Calu3 (cell line): ENCODE measurements around the gene B3GALT5. TPM values are rescaled to one million over a fixed set of nuclear protein-coding genes. Genes with fewer than 3 reads are reported as not detected.

Experiments
- BruUV-seq: library from RNA; stranded (reverse); fragments of 400-500 nt; replicated peaks from 2 replicates; lab custom pipeline; 2021; lab: Mats Ljungman, UMichigan
- CTCF ChIA-PET: fragments of 300-600 bp; sonication (Branson Sonifier 250); formaldehyde crosslinking; loops from one replicate; lab custom pipeline; 2022; ENCODE audit warnings: antibody characterized with exemption; lab: Charles Lee
- DNase-seq: peaks from one replicate; pipeline ENCODE4 v3.0.0; 2022
- H3K27ac Mint-ChIP-seq: one replicate; pipeline ENCODE4 v1.8.0; 2022; ENCODE audit warnings: mixed read lengths; ENCODE audit not compliant: unreplicated experiment
- H3K27me3 Mint-ChIP-seq: one replicate; pipeline ENCODE4 v1.8.0; 2022; ENCODE audit warnings: mixed read lengths; ENCODE audit not compliant: unreplicated experiment
- H3K36me3 Mint-ChIP-seq: one replicate; pipeline ENCODE4 v1.8.0; 2022; ENCODE audit warnings: mild to moderate bottlenecking, moderate library complexity, mixed read lengths; ENCODE audit not compliant: insufficient read depth, unreplicated experiment
- H3K4me1 Mint-ChIP-seq: one replicate; pipeline ENCODE4 v1.8.0; 2022; ENCODE audit warnings: mild to moderate bottlenecking, low read depth, mixed read lengths; ENCODE audit not compliant: unreplicated experiment
- H3K4me3 Mint-ChIP-seq: one replicate; pipeline ENCODE4 v1.8.0; 2022; ENCODE audit warnings: mild to moderate bottlenecking, low read depth, moderate library complexity, mixed read lengths; ENCODE audit not compliant: unreplicated experiment
- H3K9me3 Mint-ChIP-seq: one replicate; pipeline ENCODE4 v1.8.0; 2022; ENCODE audit warnings: low read depth, mixed read lengths; ENCODE audit not compliant: unreplicated experiment
- intact Hi-C: fragments of 100-400 bp; cut with micrococcal nuclease; formaldehyde crosslinking; loops from one replicate; pipeline ENCODE4 v1.10.0; 2022; ENCODE audit not compliant: unreplicated experiment
- total RNA-seq: library from RNA; stranded (reverse); gene quantifications from 2 replicates; pipeline ENCODE4 v1.2.3, GENCODE V29; 2022
- TF ChIP-seq, protein P1 (sequence below): fragments of 200-600 bp; IDR thresholded peaks from one replicate; pipeline ENCODE4 v1.8.0; 2022; ENCODE audit warnings: antibody characterized with exemption; ENCODE audit not compliant: unreplicated experiment

The B3GALT5 gene
- total RNA-seq, 1 experiment from 2014 or later: 40.8 TPM

DNA sequence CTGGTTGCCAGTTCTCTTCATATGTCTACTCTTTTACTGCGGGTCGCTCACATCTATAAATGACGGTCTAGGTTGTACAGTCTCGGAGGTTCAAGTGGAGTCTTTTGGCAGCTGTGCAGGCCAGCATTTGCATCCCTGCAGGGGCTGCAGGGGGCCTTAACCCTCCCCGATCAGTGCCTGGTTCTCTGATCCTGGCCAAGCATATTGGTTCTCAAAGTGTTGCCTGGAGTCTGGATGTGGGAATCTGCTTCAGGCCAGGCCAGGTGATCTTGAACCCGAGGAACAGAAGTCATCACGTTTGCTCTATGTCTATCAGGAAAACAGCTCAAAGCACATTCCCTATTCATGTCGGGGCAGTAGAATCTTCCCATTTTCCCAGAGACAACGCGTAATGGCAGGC is 21.8 kb downstream of the B3GALT5 start:
- H3K36me3 Mint-ChIP-seq: peaks cover 26% of the 10 kb centered on the region
- peak overlapping the region; percentile 100 for H3K27ac Mint-ChIP-seq
- BruUV-seq: no TSS peak
- peak overlapping the region; percentile 47 for H3K4me3 Mint-ChIP-seq
- DNase-seq: no peak
- H3K27me3 Mint-ChIP-seq: no peaks in the 10 kb centered on the region
- H3K9me3 Mint-ChIP-seq: peaks cover 2% of the 10 kb centered on the region
- TF ChIP-seq, protein P1, sequence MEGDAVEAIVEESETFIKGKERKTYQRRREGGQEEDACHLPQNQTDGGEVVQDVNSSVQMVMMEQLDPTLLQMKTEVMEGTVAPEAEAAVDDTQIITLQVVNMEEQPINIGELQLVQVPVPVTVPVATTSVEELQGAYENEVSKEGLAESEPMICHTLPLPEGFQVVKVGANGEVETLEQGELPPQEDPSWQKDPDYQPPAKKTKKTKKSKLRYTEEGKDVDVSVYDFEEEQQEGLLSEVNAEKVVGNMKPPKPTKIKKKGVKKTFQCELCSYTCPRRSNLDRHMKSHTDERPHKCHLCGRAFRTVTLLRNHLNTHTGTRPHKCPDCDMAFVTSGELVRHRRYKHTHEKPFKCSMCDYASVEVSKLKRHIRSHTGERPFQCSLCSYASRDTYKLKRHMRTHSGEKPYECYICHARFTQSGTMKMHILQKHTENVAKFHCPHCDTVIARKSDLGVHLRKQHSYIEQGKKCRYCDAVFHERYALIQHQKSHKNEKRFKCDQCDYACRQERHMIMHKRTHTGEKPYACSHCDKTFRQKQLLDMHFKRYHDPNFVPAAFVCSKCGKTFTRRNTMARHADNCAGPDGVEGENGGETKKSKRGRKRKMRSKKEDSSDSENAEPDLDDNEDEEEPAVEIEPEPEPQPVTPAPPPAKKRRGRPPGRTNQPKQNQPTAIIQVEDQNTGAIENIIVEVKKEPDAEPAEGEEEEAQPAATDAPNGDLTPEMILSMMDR: no peak
- peaks cover 95% of the 10 kb centered on the region for H3K4me1 Mint-ChIP-seq
- CTCF ChIA-PET: interaction anchor here (1.9 kb wide), 1 partner anchor 26 kb away, joined by 6 read pairs; no protein-coding TSS in a partner anchor
- intact Hi-C loops: loop anchor here (5.0 kb wide), 2 partner anchors 33 to 97 kb away; no protein-coding TSS in a partner anchor

DNA sequence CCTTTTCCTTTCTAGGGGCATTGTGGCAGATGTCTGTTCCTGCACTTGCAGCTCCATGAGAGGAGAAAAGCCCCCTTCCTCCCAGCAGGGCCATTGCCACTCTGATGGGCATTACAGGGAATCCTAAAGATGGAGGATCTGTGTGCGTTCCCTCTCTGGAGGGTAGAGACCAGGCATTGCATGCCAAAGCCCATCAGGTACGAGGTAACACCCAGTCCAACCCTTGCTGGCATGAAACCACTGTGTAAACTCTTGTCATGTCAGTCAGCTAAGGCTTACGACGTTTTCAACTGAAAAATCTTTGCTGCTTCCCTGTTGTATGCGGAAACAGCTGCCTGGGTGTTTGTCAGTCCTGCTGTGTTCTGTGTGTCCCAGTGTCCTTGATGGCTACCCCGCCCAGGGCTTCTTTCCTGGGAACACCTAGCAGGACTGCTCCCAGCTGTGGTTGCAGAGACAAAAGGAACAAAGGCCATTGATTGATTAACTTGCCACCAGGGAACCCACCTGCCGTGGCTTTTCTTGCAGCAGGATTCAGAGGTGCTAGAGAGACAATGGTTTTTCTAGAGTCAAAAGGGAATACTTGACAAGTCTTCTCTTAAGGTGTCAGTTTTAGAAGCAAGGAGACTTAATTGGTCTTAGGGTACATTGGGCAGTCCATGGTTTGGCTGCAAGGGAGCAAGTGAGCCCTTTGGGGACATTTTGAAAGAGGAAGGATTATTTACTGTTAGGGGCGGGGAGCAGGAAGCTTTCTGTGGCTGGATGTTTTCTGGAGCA is 24.6 kb downstream of the B3GALT5 start:
- Mint-ChIP-seq H3K27ac (peak overlapping the region; percentile 30), H3K4me1 (peaks cover 74% of the 10 kb centered on the region), H3K9me3 (peaks cover 2% of the 10 kb centered on the region), H3K36me3 (peaks cover 21% of the 10 kb centered on the region), H3K4me3 (no peak overlapping the region), H3K27me3 (no peaks in the 10 kb centered on the region)
- intact Hi-C loops: no loop called here
- TF ChIP-seq, protein P1: no peak
- no peak for DNase-seq
- CTCF ChIA-PET: no interaction called here
- BruUV-seq: no TSS peak

DNA sequence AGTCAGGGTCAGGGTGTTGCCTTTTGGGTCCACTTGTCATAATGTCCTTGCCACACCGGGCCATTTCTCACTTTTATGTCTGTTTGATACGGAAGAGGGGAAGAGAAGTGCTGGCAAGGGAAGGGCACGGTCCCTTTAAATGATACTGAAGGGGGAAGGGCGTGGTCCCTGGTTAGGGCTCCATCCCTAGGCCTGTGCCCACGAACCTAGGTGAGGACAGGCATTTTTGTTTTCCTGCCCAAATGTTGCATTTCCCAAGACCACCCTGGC is 25.2 kb downstream of the B3GALT5 start:
- Mint-ChIP-seq H3K27ac (peak overlapping the region; percentile 15), H3K27me3 (no peaks in the 10 kb centered on the region), H3K9me3 (peaks cover 2% of the 10 kb centered on the region), H3K4me3 (no peak overlapping the region), H3K36me3 (peaks cover 16% of the 10 kb centered on the region), H3K4me1 (peaks cover 69% of the 10 kb centered on the region)
- no TSS peak for BruUV-seq
- DNase-seq: no peak
- CTCF ChIA-PET: no interaction called here
- TF ChIP-seq, protein P1: no peak
- intact Hi-C loops: no loop called here

DNA sequence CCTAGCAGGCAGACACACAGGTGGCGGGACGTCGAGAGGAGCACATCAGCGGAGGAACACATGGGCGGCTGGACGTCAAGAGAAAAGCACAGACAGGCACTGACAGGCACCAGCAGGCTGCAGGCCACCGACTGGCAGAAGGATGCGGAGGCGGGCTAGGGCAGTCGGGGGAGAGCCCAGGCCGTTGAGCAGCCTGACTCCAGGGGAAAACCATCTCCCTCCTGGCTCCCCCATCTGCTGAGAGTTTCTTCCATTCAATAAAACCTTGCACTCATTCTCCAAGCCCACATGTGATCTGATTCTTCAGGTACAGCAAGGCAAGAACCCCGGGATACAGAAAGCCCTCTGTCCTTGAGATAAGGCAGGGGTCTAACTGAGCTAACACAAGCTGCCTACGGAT is 25.5 kb downstream of the B3GALT5 start:
- BruUV-seq: no TSS peak
- DNase-seq: no peak
- peak overlapping the region; percentile 15 for H3K27ac Mint-ChIP-seq
- intact Hi-C loops: no loop called here
- H3K27me3 Mint-ChIP-seq: no peaks in the 10 kb centered on the region
- H3K4me1 Mint-ChIP-seq: peaks cover 65% of the 10 kb centered on the region
- TF ChIP-seq, protein P1: no peak
- peaks cover 13% of the 10 kb centered on the region for H3K36me3 Mint-ChIP-seq
- CTCF ChIA-PET: no interaction called here
- peaks cover 2% of the 10 kb centered on the region for H3K9me3 Mint-ChIP-seq
- H3K4me3 Mint-ChIP-seq: no peak overlapping the region
